ENCODE data around the gene FBXL22. TPM values are rescaled to one million over a fixed set of nuclear protein-coding genes. Genes with fewer than 3 reads are reported as not detected.
A peak's percentile ranks its signal among the peaks of the same experiment; 100 is the strongest.

The FBXL22 gene
- total RNA-seq, 1 donor: 1.8 TPM

- TF ChIP-seq, protein P1, sequence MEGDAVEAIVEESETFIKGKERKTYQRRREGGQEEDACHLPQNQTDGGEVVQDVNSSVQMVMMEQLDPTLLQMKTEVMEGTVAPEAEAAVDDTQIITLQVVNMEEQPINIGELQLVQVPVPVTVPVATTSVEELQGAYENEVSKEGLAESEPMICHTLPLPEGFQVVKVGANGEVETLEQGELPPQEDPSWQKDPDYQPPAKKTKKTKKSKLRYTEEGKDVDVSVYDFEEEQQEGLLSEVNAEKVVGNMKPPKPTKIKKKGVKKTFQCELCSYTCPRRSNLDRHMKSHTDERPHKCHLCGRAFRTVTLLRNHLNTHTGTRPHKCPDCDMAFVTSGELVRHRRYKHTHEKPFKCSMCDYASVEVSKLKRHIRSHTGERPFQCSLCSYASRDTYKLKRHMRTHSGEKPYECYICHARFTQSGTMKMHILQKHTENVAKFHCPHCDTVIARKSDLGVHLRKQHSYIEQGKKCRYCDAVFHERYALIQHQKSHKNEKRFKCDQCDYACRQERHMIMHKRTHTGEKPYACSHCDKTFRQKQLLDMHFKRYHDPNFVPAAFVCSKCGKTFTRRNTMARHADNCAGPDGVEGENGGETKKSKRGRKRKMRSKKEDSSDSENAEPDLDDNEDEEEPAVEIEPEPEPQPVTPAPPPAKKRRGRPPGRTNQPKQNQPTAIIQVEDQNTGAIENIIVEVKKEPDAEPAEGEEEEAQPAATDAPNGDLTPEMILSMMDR (IDR thresholded peaks at IDR 0.05; ENCODE audit: extremely low read depth, low read depth, low read length): no peak
- Histone ChIP-seq H3K4me1 (ENCODE audit: insufficient read depth, low read length) (peaks cover 22% of the 10 kb centered on the region), H3K4me2 (ENCODE audit: insufficient read depth, low read length) (no peak overlapping the region), H3K36me3 (ENCODE audit: insufficient read depth, low read length) (peaks cover 2% of the 10 kb centered on the region), H4K20me1 (ENCODE audit: insufficient read depth, low read length) (no peaks in the 10 kb centered on the region), H2AFZ (ENCODE audit: low read length) (no peak overlapping the region), H3K79me2 (ENCODE audit: insufficient read depth, low read length) (peaks cover 10% of the 10 kb centered on the region), H3K27me3 (ENCODE audit: insufficient read depth, low read length) (no peaks in the 10 kb centered on the region), H3K27ac (ENCODE audit: low read depth, low read length) (no peak overlapping the region), H3K4me3 (ENCODE audit: insufficient read depth, low read length) (no peak overlapping the region), H3K9me3 (ENCODE audit: low read depth, low read length) (no peaks in the 10 kb centered on the region)
- peak; percentile 77 for DNase-seq (ENCODE audit: insufficient read length, low spot score, missing footprints)
These were observed 5.4 kb downstream of the FBXL22 start for GRCh38 chr15:63602595-63602994.

DNA sequence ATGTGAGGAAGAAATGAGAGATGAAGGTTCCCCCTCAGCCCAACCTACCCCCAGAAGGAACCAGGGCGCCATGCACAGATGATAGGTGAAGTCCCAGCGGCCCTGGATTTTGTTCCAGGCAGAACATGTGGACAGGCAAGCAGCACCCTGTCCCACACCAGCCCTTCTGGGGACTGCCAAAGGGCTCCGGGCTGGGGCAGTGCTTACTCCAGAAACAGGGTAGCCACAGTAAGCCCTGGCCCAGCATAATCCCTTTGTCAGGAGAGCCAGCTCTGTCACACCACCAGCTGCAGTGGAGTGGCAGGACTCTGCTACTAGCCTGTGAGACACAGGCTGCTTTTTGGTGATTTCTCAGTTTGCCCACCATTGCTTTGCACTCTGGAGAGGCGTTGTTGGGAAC lies 6.3 kb downstream of the FBXL22 start:
- Histone ChIP-seq H3K9me3 (ENCODE audit: low read depth, low read length) (no peaks in the 10 kb centered on the region), H3K4me1 (ENCODE audit: insufficient read depth, low read length) (peaks cover 22% of the 10 kb centered on the region), H3K27me3 (ENCODE audit: insufficient read depth, low read length) (no peaks in the 10 kb centered on the region), H2AFZ (ENCODE audit: low read length) (no peak overlapping the region), H3K4me2 (ENCODE audit: insufficient read depth, low read length) (no peak overlapping the region), H3K79me2 (ENCODE audit: insufficient read depth, low read length) (peaks cover 10% of the 10 kb centered on the region), H3K36me3 (ENCODE audit: insufficient read depth, low read length) (peaks cover 11% of the 10 kb centered on the region), H4K20me1 (ENCODE audit: insufficient read depth, low read length) (no peaks in the 10 kb centered on the region), H3K4me3 (ENCODE audit: insufficient read depth, low read length) (no peak overlapping the region), H3K27ac (ENCODE audit: low read depth, low read length) (no peak overlapping the region)
- TF ChIP-seq, protein P1 (IDR thresholded peaks at IDR 0.05; ENCODE audit: extremely low read depth, low read depth, low read length): no peak
- no peak for DNase-seq (ENCODE audit: insufficient read length, low spot score, missing footprints)

- no peak overlapping the region for H3K4me2 ChIP-seq (ENCODE audit: insufficient read depth, low read length)
- no peak overlapping the region for H3K27ac ChIP-seq (ENCODE audit: low read depth, low read length)
- no peak overlapping the region for H3K4me3 ChIP-seq (ENCODE audit: insufficient read depth, low read length)
- no peaks in the 10 kb centered on the region for H3K9me3 ChIP-seq (ENCODE audit: low read depth, low read length)
- no peak overlapping the region for H2AFZ ChIP-seq (ENCODE audit: low read length)
- peaks cover 16% of the 10 kb centered on the region for H3K36me3 ChIP-seq (ENCODE audit: insufficient read depth, low read length)
- H3K4me1 ChIP-seq (ENCODE audit: insufficient read depth, low read length): peaks cover 18% of the 10 kb centered on the region
- DNase-seq (ENCODE audit: insufficient read length, low spot score, missing footprints): no peak
- H4K20me1 ChIP-seq (ENCODE audit: insufficient read depth, low read length): no peaks in the 10 kb centered on the region
- peaks cover 8% of the 10 kb centered on the region for H3K79me2 ChIP-seq (ENCODE audit: insufficient read depth, low read length)
- H3K27me3 ChIP-seq (ENCODE audit: insufficient read depth, low read length): no peaks in the 10 kb centered on the region
- TF ChIP-seq, protein P1 (IDR thresholded peaks at IDR 0.05; ENCODE audit: extremely low read depth, low read depth, low read length): no peak
These were observed 7.1 kb downstream of the FBXL22 start for GRCh38 chr15:63604281-63604680.

GRCh38 chr15:63605036-63605435 lies 7.8 kb downstream of the FBXL22 start:
- Histone ChIP-seq H3K27ac (ENCODE audit: low read depth, low read length) (no peak overlapping the region), H3K4me1 (ENCODE audit: insufficient read depth, low read length) (peaks cover 11% of the 10 kb centered on the region), H2AFZ (ENCODE audit: low read length) (no peak overlapping the region), H3K36me3 (ENCODE audit: insufficient read depth, low read length) (peaks cover 16% of the 10 kb centered on the region), H3K4me3 (ENCODE audit: insufficient read depth, low read length) (no peak overlapping the region), H3K79me2 (ENCODE audit: insufficient read depth, low read length) (peaks cover 4% of the 10 kb centered on the region), H3K9me3 (ENCODE audit: low read depth, low read length) (no peaks in the 10 kb centered on the region), H3K4me2 (ENCODE audit: insufficient read depth, low read length) (no peak overlapping the region), H4K20me1 (ENCODE audit: insufficient read depth, low read length) (no peaks in the 10 kb centered on the region), H3K27me3 (ENCODE audit: insufficient read depth, low read length) (no peaks in the 10 kb centered on the region)
- DNase-seq (ENCODE audit: insufficient read length, low spot score, missing footprints): peak; percentile 45
- TF ChIP-seq, protein P1 (IDR thresholded peaks at IDR 0.05; ENCODE audit: extremely low read depth, low read depth, low read length): no peak
